HG03135 (cell line): ENCODE results near the gene C9orf43.

Experiments used
- ATAC-seq: cut with Tn5 transposase; IDR thresholded peaks from one replicate; pipeline ENCODE4 v1.9.1; 2021; ENCODE audit warnings: mild to moderate bottlenecking, moderate library complexity; ENCODE audit not compliant: unreplicated experiment

The C9orf43 gene

DNA sequence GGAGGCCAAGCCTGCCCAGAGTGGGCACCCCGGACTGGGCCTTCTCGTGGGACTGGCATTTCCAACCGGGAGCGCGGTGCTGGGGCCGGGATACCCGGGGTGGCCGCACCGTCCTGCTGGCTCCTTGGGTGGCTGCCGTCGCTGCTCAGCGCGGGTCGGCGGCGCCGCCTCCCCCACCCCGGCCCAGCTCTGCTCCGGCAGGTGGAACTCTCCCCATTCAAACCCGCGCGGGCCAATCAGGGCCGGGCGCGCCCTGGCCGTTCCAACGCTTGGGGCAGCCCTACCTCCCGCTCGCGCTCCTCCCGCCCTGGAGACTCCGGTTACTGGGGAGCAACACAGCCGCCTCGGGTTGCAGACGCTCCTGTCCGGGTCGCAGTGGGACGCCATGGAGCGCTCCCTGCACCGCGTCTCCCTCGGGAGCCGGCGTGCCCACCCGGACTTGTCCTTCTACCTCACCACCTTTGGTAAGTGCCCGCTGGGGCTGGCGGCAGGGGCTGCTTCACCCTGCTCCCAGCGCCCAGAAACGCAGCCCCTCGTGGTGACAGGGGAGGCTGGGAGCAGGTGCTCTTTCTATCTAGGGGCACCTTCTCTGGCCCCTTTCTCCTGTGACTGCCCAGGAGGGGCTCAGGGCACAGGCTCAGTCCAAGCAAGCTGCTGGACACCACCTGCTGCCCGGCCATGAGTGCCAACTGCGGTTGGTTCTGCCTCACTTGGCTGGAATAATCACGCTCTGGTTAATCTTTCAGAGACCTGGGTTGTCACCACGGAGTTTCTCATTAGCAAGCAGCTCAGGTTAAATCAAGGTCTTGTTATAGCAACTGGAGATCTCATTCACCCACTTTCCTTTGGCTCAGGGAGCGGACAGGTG lies 53.1 kb downstream of the C9orf43 start, which contains the start of gene RGS3:
Gene RGS3, plus strand, starts transcription at position 310 of the 868 bp plus-strand sequence. Its CDS starts 76 bp downstream, at position 386.
- no peak for ATAC-seq

DNA sequence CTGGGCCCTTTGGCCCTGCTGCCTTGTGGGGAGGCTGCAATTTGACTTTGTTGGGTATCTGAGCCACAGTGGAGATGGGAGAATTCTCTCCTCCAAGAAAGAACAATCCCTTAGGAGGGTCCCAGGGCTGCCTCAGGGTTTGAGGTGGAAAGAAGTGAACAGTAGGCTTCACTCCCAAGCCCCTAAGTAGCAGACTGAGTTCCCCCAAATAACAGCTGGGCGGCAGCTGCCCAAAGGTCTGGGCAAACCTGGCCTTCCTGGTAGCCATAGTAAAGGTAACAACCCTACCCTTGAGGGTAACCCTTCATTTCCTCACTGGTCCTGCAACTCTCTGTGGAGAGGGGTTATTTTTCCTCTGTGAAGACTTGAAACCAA lies 53.7 kb downstream of the C9orf43 start:
- no peak for ATAC-seq

DNA sequence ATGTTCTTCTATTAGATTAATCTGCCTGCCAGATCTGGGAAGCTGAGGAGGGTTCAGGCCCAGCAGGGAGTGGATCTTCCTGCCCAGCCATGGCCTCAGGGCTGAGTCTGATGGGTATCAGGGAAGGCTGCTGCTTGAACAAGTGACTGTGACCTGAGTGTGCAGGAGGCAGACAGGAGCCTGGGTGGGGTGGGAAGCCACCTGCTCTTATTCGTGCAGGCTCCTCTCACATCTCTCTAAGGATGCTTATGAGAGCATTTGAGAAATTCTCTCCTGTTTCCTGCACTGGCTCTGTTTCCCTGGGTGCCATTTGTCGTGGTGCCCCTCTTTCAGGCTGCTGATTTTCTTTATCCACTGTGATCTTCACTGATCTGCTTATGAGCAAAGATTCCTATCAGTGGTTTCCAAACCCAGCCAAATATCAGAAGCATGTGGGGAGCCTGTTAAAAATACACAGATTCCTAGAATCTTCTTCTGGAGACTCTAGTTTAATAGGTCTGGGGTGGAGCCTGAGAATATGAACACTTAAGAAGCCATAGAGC lies 55.1 kb downstream of the C9orf43 start:
- ATAC-seq, result no peak

GRCh38 chr9:113467183-113467582 lies 56.6 kb downstream of the C9orf43 start:
- no peak for ATAC-seq

DNA sequence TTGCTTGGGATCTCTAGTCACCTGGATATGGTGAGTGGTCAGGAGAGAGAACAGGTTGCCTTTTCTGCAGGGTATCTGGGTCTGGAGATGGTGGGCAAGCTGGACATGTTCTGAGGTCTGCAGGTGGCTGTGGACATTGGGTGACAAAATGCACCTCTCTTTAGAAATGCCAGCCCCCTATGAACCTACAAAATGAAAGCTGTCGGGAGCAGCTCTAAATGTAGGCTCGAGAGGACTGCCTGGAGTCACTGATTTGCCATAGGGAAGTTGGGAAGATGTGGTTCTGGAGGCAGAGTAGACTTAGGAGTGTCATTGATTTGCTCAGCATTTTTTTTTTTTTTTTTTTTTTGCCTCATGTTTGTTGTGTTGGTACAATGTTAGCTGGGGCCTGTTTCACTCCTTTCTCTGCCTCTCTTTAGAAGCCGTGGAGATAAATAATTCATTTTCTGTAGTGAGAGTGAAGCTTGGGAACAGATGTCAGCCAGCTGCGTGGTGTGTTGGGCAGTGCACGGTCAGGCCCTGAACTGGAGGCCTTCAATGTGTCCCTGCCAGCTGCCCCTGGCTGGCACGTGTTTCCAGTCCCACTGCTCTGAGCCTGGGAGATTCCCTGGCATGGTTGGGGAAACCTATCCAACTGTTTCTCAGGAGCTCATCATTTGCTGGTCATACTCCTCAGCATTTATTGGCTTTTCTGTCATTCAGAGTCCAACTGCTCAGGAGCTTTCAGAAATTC lies 58.3 kb downstream of the C9orf43 start:
- ATAC-seq, result no peak

GRCh38 chr9:113471143-113471542 lies 60.6 kb downstream of the C9orf43 start:
- ATAC-seq, result no peak

- ATAC-seq, result no peak
These were observed 61.0 kb downstream of the C9orf43 start for GRCh38 chr9:113471566-113471965.

DNA sequence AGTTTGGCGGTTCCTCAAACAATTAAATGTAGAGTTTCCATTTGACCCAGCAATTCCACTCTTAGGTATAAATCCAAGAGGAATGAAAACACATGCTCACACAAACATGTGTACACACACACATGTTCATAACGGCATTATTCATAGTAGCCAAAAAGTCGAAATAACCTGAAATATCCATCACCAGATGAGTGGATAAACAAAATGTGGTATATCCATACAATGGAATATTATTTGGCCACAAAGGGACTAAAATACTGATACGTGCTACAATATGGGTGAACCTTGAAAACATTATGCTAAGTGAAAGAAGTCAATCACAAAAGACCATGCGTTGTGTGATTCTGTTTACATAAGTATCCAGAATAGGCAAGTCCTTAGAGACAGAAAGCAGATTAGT lies 61.7 kb downstream of the C9orf43 start:
- ATAC-seq, result no peak

- ATAC-seq, result no peak
These were observed 63.9 kb downstream of the C9orf43 start for GRCh38 chr9:113474360-113475028.

- ATAC-seq, result no peak
These were observed 64.5 kb downstream of the C9orf43 start for GRCh38 chr9:113475031-113475430.

DNA sequence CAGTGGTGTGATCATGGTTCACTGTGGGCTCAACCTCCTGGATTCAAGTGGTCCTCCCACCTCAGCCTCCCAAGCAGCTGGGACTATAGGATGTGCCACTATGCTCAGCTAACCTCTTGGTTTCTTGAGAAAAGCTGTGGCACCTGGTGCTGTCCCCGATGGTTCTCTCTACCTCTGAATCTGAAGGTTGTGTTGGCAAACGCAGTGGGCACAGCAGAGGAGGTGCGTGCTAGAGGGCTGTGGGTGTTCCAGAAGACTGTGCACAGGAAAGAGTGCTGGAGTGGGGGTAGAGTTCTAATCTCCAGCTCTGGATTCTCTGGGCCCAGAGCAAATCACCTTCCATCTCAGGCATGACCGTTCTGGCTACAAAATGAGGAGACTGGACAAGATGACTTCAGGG lies 65.4 kb downstream of the C9orf43 start:
- no peak for ATAC-seq

DNA sequence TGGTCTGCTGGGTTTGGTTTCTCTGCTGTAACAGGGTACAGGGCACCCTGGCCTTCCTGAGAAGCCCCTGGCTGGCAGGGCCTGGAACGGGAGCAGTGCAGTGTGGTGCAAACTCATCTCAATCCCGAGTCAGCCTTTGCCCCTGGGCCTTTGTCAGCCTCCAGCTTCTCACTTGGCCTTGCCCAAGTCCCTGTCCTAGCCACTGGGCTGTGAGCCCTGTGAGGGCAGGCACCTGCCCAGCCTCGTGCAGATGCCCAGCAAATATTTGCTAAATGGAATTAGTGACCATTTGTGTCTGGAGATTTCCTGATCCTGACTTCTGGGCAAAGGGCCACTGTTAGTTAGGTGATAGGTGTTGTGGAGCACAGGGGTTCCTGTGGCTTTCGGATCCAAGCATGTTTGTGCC lies 66.0 kb downstream of the C9orf43 start:
- no peak for ATAC-seq

DNA sequence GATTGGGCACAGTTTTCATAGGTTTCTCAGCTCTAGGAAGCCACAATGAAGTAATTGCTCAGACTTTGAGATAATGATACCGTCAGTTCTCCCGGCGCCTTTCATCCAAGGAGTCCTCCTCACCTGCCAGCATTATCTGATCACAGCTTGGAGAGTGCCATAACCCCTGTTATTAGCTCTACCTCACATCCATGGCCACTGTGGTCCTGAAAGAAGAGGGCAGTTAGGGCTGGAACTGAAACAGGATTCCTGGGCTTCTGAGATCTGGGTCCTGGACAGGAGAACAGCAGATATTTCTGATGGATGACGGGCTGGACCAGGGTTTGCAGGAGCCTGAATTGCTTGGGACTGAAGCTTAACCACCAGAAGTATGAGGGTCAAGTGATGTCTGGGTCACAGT lies 66.5 kb downstream of the C9orf43 start:
- ATAC-seq, result no peak

GRCh38 chr9:113477661-113478060 lies 67.1 kb downstream of the C9orf43 start:
- no peak for ATAC-seq

DNA sequence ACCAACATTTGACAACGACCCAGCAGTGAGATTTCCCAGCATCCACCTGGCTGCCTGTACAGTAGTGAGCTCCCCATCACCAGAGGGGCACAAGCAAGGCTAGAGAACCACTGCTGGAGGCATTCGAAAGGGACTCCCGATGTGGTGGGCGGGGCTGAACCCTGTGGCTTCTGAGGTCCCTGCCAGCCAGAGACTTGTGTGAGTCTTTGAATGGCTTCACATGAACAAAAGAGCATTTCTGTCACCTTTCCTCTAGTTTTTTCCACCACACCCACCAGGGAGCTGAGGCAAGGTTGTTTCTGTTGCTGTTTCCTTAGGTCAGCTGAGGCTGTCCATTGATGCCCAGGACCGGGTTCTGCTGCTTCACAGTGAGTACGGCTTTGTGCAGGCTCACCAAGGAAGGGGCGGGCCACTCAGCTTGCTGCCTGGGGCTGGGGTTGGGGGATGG lies 68.7 kb downstream of the C9orf43 start:
- ATAC-seq, result no peak
